H1 (cell line): ENCODE results near the gene DSTYK. TPM values are rescaled to one million over a fixed set of nuclear protein-coding genes. Genes with fewer than 3 reads are reported as not detected.

ENCODE experiments used
- CTCF ChIA-PET: fragments of 300-600 bp; sonication (Branson Sonifier 250); formaldehyde crosslinking; loops from one replicate; lab custom pipeline; 2021; ENCODE audit not compliant: partially characterized antibody; lab: Charles Lee
- POLR2A ChIA-PET: fragments of 300-600 bp; sonication (Branson Sonifier 250); formaldehyde crosslinking; loops from one replicate; lab custom pipeline; 2021; ENCODE audit warnings: inconsistent platforms; ENCODE audit not compliant: partially characterized antibody; lab: Charles Lee
- DNase-seq, 2 experiments: peaks; one replicate each; pipeline versions ENCODE4 v3.0.0 to v3.0.0-alpha.2; 2010 to 2022; ENCODE audit warnings: low spot score in 2 of 2, low read depth in 1 of 2, mixed read lengths in 1 of 2
- FAIRE-seq: peaks from 2 replicates; lab custom pipeline; 2011; peaks lifted over from hg19 to GRCh38; lab: Jason Lieb, UNC
- H2AFZ ChIP-seq: 2 replicates; pipeline ENCODE4 v1.8.1; 2012; ENCODE audit warnings: low read length, inconsistent platforms
- H2AK5ac ChIP-seq: 2 replicates; pipeline ENCODE4 v1.6.1; 2013; ENCODE audit warnings: low read depth, low read length
- H2BK120ac ChIP-seq: replicated peaks from 2 replicates; pipeline ENCODE3; 2013; ENCODE audit warnings: low read depth, low read length, inconsistent platforms
- H2BK12ac ChIP-seq: 2 replicates; pipeline ENCODE4 v1.6.1; 2013; ENCODE audit warnings: low read depth, low read length
- H2BK15ac ChIP-seq: 2 replicates; pipeline ENCODE4 v1.6.1; 2013; ENCODE audit warnings: low read length
- H2BK20ac ChIP-seq: 2 replicates; pipeline ENCODE4 v1.6.1; 2013; ENCODE audit warnings: low read length
- H2BK5ac ChIP-seq: 2 replicates; pipeline ENCODE4 v1.6.1; 2013; ENCODE audit warnings: low read depth, low read length
- H3K14ac ChIP-seq: 2 replicates; pipeline ENCODE4 v1.6.1; 2013; ENCODE audit warnings: inconsistent platforms; ENCODE audit not compliant: insufficient read length
- H3K18ac ChIP-seq: 2 replicates; pipeline ENCODE4 v1.6.1; 2013; ENCODE audit warnings: low read length; ENCODE audit errors: extremely low read depth
- H3K23ac ChIP-seq: 2 replicates; pipeline ENCODE4 v1.6.1; 2013; ENCODE audit warnings: inconsistent platforms; ENCODE audit not compliant: insufficient read length
- H3K23me2 ChIP-seq: 2 replicates; pipeline ENCODE4 v1.6.1; 2013; ENCODE audit warnings: low read depth, low read length
- H3K27ac ChIP-seq: 2 replicates; pipeline ENCODE4 v1.6.1; 2011; ENCODE audit warnings: low read depth, low read length, inconsistent platforms
- H3K27me3 ChIP-seq, 4 experiments: replicated peaks in 1 of 4; 1 replicate in 1 of 4; 2 replicates in 3 of 4; pipeline versions ENCODE4 v1.6.1 to v1.8.1; 2011 to 2013; ENCODE audit warnings: low read length in 3 of 4, mild to moderate bottlenecking in 3 of 4, inconsistent platforms in 2 of 4, mixed read lengths in 2 of 4, moderate library complexity in 1 of 4; ENCODE audit not compliant: control insufficient read depth in 3 of 4, insufficient read depth in 3 of 4; ENCODE audit errors: extremely low read depth in 1 of 4
- H3K36me3 ChIP-seq, 4 experiments: 2 replicates each; pipeline versions ENCODE4 v1.6.1 to v1.8.1; 2011 to 2013; ENCODE audit warnings: mild to moderate bottlenecking in 4 of 4, low read length in 3 of 4, moderate library complexity in 2 of 4, control low read depth in 1 of 4, inconsistent platforms in 1 of 4; ENCODE audit not compliant: insufficient read depth in 4 of 4, control insufficient read depth in 2 of 4
- H3K4ac ChIP-seq: replicated peaks from 2 replicates; pipeline ENCODE3; 2013; ENCODE audit warnings: low read length, low read depth, mixed read lengths, inconsistent platforms; ENCODE audit not compliant: insufficient read length
- H3K4me1 ChIP-seq, 4 experiments: replicated peaks in 1 of 4; 1 replicate in 1 of 4; 2 replicates in 3 of 4; pipeline versions ENCODE4 v1.6.1 to v1.8.1; 2011 to 2013; ENCODE audit warnings: low read length in 3 of 4, inconsistent platforms in 2 of 4, mixed read lengths in 1 of 4; ENCODE audit not compliant: insufficient read depth in 4 of 4, control insufficient read depth in 3 of 4
- H3K4me2 ChIP-seq, 2 experiments: 2 replicates each; pipeline versions ENCODE4 v1.6.1 to v1.8.1; 2011 to 2013; ENCODE audit warnings: low read depth in 2 of 2, low read length in 2 of 2, control low read depth in 1 of 2, inconsistent platforms in 1 of 2, mild to moderate bottlenecking in 1 of 2; ENCODE audit not compliant: insufficient read depth in 1 of 2
- H3K4me3 ChIP-seq, 4 experiments: fragments of 200-600, 300-600 bp in 1 of 4; sonication (generic), shearing (Covaris generic), sonication (Bioruptor Twin) in 1 of 4; 2 replicates each; pipeline versions ENCODE4 v1.5.1 to v1.8.1; 2011 to 2016; ENCODE audit warnings: low read length in 4 of 4, low read depth in 3 of 4, control low read depth in 2 of 4, inconsistent platforms in 2 of 4, mild to moderate bottlenecking in 2 of 4, mixed read lengths in 1 of 4, moderate library complexity in 1 of 4; ENCODE audit not compliant: insufficient read depth in 2 of 4; ENCODE audit errors: extremely low read depth in 1 of 4
- H3K56ac ChIP-seq: replicated peaks from 2 replicates; pipeline ENCODE3; 2013; ENCODE audit warnings: low read depth, mild to moderate bottlenecking, mixed read lengths, low read length, inconsistent platforms; ENCODE audit not compliant: insufficient read length
- H3K79me1 ChIP-seq: 2 replicates; pipeline ENCODE4 v1.6.1; 2013; ENCODE audit warnings: low read depth, low read length, control low read depth
- H3K79me2 ChIP-seq, 2 experiments: 2 replicates each; pipeline versions ENCODE4 v1.6.1 to v1.8.1; 2012 to 2013; ENCODE audit warnings: low read length in 2 of 2, mild to moderate bottlenecking in 2 of 2, inconsistent platforms in 1 of 2; ENCODE audit not compliant: insufficient read depth in 2 of 2, control insufficient read depth in 1 of 2
- H3K9ac ChIP-seq, 4 experiments: replicated peaks in 1 of 4; 1 replicate in 1 of 4; 2 replicates in 3 of 4; pipeline versions ENCODE4 v1.6.1 to v1.8.1; 2011 to 2013; ENCODE audit warnings: low read depth in 3 of 4, low read length in 3 of 4, control low read depth in 2 of 4, mild to moderate bottlenecking in 2 of 4, moderate library complexity in 2 of 4, inconsistent platforms in 1 of 4; ENCODE audit errors: extremely low read depth in 1 of 4
- H3K9me3 ChIP-seq, 2 experiments: 2 replicates each; pipeline versions ENCODE4 v1.6.1 to v1.8.1; 2012 to 2013; ENCODE audit warnings: mild to moderate bottlenecking in 2 of 2, moderate library complexity in 2 of 2, control low read depth in 1 of 2, inconsistent platforms in 1 of 2, low read depth in 1 of 2, low read length in 1 of 2, mixed read lengths in 1 of 2; ENCODE audit not compliant: insufficient read depth in 2 of 2
- H4K20me1 ChIP-seq, 2 experiments: replicated peaks in 1 of 2; 2 replicates each; pipeline versions ENCODE3 to v1.8.1; 2011 to 2013; ENCODE audit warnings: inconsistent platforms in 2 of 2, low read length in 2 of 2, mild to moderate bottlenecking in 1 of 2; ENCODE audit not compliant: insufficient read depth in 2 of 2, control insufficient read depth in 1 of 2
- H4K5ac ChIP-seq: 2 replicates; pipeline ENCODE4 v1.6.1; 2013; ENCODE audit warnings: low read length, low read depth, mixed read lengths, inconsistent platforms; ENCODE audit not compliant: insufficient read length
- H4K8ac ChIP-seq: 2 replicates; pipeline ENCODE4 v1.8.0; 2013; ENCODE audit warnings: mild to moderate bottlenecking, moderate library complexity, low read length, inconsistent platforms; ENCODE audit not compliant: insufficient read depth; ENCODE audit errors: extremely low read depth
- H4K91ac ChIP-seq: replicated peaks from 2 replicates; pipeline ENCODE3; 2013; ENCODE audit warnings: low read length, mixed read lengths, inconsistent platforms; ENCODE audit not compliant: insufficient read length
- KDM1A ChIP-seq: fragments of 200-600, 300-600 bp; sonication (generic); IDR thresholded peaks from 2 replicates; pipeline ENCODE4 v1.7.1; 2016; ENCODE audit warnings: mild to moderate bottlenecking, low read length, borderline replicate concordance
- TBP ChIP-seq: IDR thresholded peaks from 2 replicates; pipeline ENCODE4 v1.6.1; 2011; ENCODE audit warnings: low read depth, low read length, improper control_type of control experiment
- WGBS, 2 experiments: shearing (Covaris generic) in 1 of 2; methylation state at CpG; one replicate each; pipeline versions ENCODE4 v1.1.6 to v1.1.7; 2013 to 2015; ENCODE audit warnings: low lambda C conversion rate in 2 of 2, mixed read lengths in 2 of 2, inconsistent platforms in 1 of 2, low coverage in 1 of 2, missing lambda C conversion rate in 1 of 2; ENCODE audit not compliant: insufficient replicate concordance in 2 of 2, insufficient coverage in 1 of 2, insufficient read length in 1 of 2; ENCODE audit errors: extremely low coverage in 1 of 2, missing lambda C conversion rate in 1 of 2; 5-methylcytosine and 5-hydroxymethylcytosine counted together
- polyA plus RNA-seq, 7 experiments: library from polyadenylated mRNA; depleted of rRNA in 3 of 7; stranded (reverse) in 5 of 7; unstranded in 2 of 7; fragments of >200 nt in 5 of 7; fragments of 200-250 nt in 2 of 7; gene quantifications; 1 replicate in 5 of 7; 2 replicates in 1 of 7; 4 replicates in 1 of 7; pipeline versions ENCODE4 v1.2.1 to v1.2.3, GENCODE V29; 2011 to 2013; ENCODE audit warnings: missing spikeins in 2 of 7, mixed read lengths in 2 of 7
- total RNA-seq: library from RNA; stranded (reverse); fragmentation: NEBNext Ultra II Directional; extraction: Animal tissue kit (Norgen Biotek cat#: 25700); gene quantifications from 2 replicates; pipeline ENCODE4 v1.2.1, GENCODE V29; 2021
- TF ChIP-seq, protein P1 (sequence below): IDR thresholded peaks from 2 replicates; pipeline ENCODE4 v1.6.1; 2012; ENCODE audit warnings: inconsistent platforms

The DSTYK gene
- total and polyA plus RNA-seq, 2 of the 8 experiments (the other 6 are each of a cell fraction or from before 2014, with no cell fraction given), result 2.7 to 8.5 TPM

DNA sequence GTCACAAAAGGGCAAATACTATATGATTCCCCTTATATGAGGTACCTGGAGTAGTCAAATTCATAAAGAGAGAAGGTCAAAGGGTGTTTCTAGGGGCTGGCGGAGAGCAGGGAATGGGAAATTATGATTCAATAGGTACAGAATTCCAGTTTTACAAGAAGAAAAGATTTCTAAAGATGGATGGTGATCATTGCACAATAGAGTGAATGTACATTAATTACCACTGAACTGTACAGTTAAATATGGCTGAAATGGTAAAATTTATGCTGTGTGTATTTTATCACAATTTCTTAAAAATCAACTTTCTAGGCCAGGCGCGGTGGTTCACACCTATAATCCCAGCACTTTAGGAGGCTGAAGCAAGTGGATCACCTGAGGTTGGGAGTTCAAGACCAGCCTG is 109.1 kb downstream of the DSTYK start:
- H3K4ac ChIP-seq, result no peak overlapping the region
- H4K91ac ChIP-seq, result no peak overlapping the region
- no peak overlapping the region for H3K56ac ChIP-seq
- no peak for DNase-seq
- no peaks in the 10 kb centered on the region for H3K27me3 ChIP-seq
- H4K20me1 ChIP-seq, result peaks cover 1 to 2% of the 10 kb centered on the region in 2 experiments
- no peak overlapping the region for H2BK12ac ChIP-seq
- no peak overlapping the region for H2AK5ac ChIP-seq
- H3K9me3 ChIP-seq, result no peaks in the 10 kb centered on the region
- no peak overlapping the region for H3K4me3 ChIP-seq
- H3K27ac ChIP-seq, result no peak overlapping the region
- no peak overlapping the region for H2BK20ac ChIP-seq
- H3K36me3 ChIP-seq, result peaks cover 21 to 72% (median 53%) of the 10 kb centered on the region in 4 experiments
- H2BK120ac ChIP-seq, result no peak overlapping the region
- no peak overlapping the region for H4K8ac ChIP-seq
- ChIA-PET CTCF (interaction anchor here (0.7 kb wide), 1 partner anchor 153 kb away, joined by 3 read pairs; no protein-coding TSS in a partner anchor), POLR2A (no interaction called here)
- no peak overlapping the region for H3K14ac ChIP-seq
- FAIRE-seq, result no peak
- no peak overlapping the region for H3K18ac ChIP-seq
- H2AFZ ChIP-seq, result no peak overlapping the region
- H2BK5ac ChIP-seq, result no peak overlapping the region
- H3K23me2 ChIP-seq, result no peaks in the 10 kb centered on the region
- H2BK15ac ChIP-seq, result no peak overlapping the region
- no peak overlapping the region for H4K5ac ChIP-seq
- 0 out of 4 replicates have a peak, but pooled peaks cover 2% of the 10 kb centered on the region in 2 experiments for H3K79me2 ChIP-seq
- H3K4me2 ChIP-seq, result no peak overlapping the region
- H3K4me1 ChIP-seq, result no peaks in the 10 kb centered on the region
- 94% methylated on average over 3 of the region's 3 CpGs; no CpG with 5 or more reads in 1 of the 2 experiments for WGBS, 2 experiments
- no peaks in the 10 kb centered on the region; the same call in 1 of the 2 replicates for H3K79me1 ChIP-seq
- H3K9ac ChIP-seq, result no peak overlapping the region
- H3K23ac ChIP-seq, result no peak overlapping the region
- TF ChIP-seq, protein P1, sequence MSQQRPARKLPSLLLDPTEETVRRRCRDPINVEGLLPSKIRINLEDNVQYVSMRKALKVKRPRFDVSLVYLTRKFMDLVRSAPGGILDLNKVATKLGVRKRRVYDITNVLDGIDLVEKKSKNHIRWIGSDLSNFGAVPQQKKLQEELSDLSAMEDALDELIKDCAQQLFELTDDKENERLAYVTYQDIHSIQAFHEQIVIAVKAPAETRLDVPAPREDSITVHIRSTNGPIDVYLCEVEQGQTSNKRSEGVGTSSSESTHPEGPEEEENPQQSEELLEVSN, result no peak
- TF ChIP-seq TBP (no peak), KDM1A (no peak)
